ENCODE results near the gene LRRC2. TPM values are rescaled to one million over a fixed set of nuclear protein-coding genes. Genes with fewer than 3 reads are reported as not detected.
"Not testable (repeated sequence)": the region's sequence is repeated elsewhere in the genome, so short reads cannot be mapped to it uniquely, and the experiment has no call there.

The LRRC2 gene
- total RNA-seq, 8 experiments from 2014 or later, result 0.05 to 3.7 (median 0.60) TPM

DNA sequence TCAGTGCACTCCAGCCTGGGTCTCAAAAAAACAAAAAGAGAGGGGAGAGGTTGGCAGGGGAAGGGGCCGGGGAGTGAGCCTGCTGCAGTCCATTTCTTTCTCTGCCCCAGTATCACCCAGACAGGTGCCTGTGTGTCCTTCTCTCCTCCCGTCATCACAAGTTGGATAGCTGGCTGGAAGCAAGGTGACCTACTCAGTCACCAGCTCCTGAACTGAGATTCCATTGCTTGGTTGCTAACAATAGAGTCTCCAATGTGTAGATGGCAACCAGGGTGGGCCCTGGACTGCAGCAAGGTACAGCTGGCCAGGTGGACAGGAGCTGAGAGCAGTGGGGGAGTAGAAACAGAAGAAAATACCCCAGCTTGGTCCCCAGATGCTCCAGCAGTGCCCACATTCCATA lies 4.6 kb downstream of the LRRC2 start:
- Histone ChIP-seq H3K4me3 (no peak overlapping the region), H3K27ac (no peak overlapping the region), H3K4me1 (replicated peaks in 1 of 2) (peaks cover 8 to 27% of the 10 kb centered on the region in 2 donors)
- ATAC-seq (replicated peaks in 6 of 8), result no peak
- in situ Hi-C loops (cut with MboI; ENCODE audit: low pct_unique_long_range_greater_than_20kb in 2 of 9, low sequenced_read_pairs in 9 of 9, unreplicated experiment in 9 of 9), result no loop called here
- 92% methylated on average over 2 of the region's 2 CpGs; no CpG with 5 or more reads in 9 of the 10 experiments for WGBS, 10 experiments

DNA sequence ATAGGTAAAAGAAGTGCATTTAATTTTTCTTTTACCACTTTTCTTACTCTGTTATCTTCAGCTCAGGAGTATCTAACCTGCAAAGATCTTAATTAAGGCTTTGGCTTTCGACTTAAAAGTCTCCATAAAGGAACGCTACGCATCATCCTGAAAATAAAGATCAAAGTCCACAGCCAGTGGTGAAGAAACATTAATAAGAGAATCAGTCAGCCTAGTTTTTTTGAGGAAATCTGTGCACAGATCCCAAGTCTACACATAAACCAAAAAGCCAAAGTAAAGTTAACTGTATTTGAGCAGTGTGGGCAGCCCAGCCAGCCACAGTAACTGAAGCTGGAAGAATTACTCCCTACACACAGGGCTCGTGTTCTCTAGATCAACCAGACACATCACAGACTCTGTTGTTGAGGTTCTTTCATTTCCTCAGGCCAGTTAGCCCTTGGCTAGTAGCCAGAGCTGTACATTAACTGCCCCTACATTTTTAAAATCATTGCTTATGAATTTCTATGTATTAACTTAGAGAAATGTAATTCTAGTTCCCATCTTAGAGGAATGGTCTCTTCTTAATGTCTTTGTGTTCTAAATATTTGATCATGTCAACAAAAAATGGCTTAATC lies 6.9 kb downstream of the LRRC2 start:
- in situ Hi-C loops (cut with MboI; ENCODE audit: low pct_unique_long_range_greater_than_20kb in 2 of 9, low sequenced_read_pairs in 9 of 9, unreplicated experiment in 9 of 9), result no loop called here
- H3K4me3 ChIP-seq, result no peak overlapping the region
- no peak overlapping the region for H3K27ac ChIP-seq
- WGBS, 10 experiments, result 0 to 100% (median 85%) methylated on average over 1 to 4 of the region's 4 CpGs; no CpG with 5 or more reads in 1 of the 10 experiments
- ATAC-seq (replicated peaks in 6 of 8), result no peak
- H3K4me1 ChIP-seq (replicated peaks in 1 of 2), result peaks cover 6 to 10% of the 10 kb centered on the region in 2 donors

DNA sequence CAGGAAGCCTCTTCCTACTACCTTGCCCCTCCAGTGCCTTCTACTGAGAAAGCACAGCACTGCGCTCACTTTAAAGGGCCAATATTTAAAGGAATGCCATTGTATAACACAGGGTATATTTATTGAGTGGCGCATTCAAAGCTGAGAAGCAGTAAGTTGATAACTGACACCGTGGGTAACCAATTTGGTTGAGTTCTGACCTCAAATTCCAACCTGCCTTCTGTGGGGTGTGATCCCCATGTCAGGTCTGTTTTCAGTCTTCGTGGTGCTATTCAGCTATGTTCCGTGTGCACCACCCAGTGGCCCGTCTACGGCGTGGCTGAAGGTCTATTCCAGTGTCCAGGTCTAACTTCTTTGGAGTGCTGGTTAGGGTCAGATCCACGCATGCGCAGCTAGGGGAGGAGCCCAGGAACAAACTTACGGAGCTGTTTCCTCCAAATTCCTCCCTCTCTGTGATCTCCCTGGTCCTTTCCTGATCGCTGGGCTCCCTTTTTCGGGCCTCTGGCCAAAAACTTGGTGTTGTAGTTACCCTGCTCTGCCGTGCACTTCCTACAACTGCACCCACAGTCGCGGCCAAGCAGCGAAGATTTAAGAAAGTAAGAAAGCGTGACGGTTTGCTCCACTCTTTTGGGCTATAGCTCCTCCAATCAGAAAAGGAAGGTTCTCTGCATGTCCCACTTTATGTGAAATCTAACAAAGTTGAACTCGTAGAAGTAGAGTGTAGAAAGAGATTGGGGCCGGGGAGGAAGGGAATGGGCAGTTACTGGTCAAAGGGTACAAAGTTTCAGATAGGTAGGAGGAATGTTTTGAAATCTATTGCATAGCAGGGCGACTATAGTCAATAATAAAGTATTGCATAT lies 7.7 kb downstream of the LRRC2 start:
- in situ Hi-C loops (cut with MboI; ENCODE audit: low pct_unique_long_range_greater_than_20kb in 2 of 9, low sequenced_read_pairs in 9 of 9, unreplicated experiment in 9 of 9), result no loop called here
- Histone ChIP-seq H3K27ac (no peak overlapping the region), H3K4me3 (no peak overlapping the region), H3K4me1 (replicated peaks in 1 of 2) (peaks cover 6 to 10% of the 10 kb centered on the region in 2 donors)
- WGBS, 10 experiments, result 36 to 91% (median 75%) methylated on average over 2 to 13 of the region's 22 CpGs
- peak in 2 of 8 experiments; percentile 77 to 96 for ATAC-seq (replicated peaks in 6 of 8)

DNA sequence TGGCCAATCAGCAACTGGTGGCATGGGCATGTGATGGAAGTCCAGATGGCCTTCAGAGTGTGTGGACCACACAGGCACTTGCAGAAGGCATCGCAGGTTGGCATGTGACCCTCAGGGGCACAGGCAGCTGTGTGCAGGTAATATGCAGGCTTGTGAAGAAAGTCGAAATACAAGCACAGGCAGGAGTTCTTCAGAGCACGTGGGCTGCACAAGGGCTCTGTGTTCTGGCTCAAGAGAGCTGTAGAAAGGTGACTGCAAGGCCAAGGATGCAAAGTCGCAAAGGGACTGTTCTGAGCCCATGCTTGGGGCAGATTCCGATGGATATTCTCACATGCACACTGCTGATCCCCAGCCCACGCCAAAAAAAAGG lies 8.3 kb downstream of the LRRC2 start:
- Histone ChIP-seq H3K27ac (no peak overlapping the region), H3K4me1 (replicated peaks in 1 of 2) (peaks cover 6 to 10% of the 10 kb centered on the region in 2 donors), H3K4me3 (no peak overlapping the region)
- WGBS, 10 experiments, result 36 to 88% (median 75%) methylated on average over 3 to 4 of the region's 6 CpGs; no CpG with 5 or more reads in 6 of the 10 experiments
- ATAC-seq (replicated peaks in 6 of 8), result no peak
- in situ Hi-C loops (cut with MboI; ENCODE audit: low pct_unique_long_range_greater_than_20kb in 2 of 9, low sequenced_read_pairs in 9 of 9, unreplicated experiment in 9 of 9), result no loop called here

DNA sequence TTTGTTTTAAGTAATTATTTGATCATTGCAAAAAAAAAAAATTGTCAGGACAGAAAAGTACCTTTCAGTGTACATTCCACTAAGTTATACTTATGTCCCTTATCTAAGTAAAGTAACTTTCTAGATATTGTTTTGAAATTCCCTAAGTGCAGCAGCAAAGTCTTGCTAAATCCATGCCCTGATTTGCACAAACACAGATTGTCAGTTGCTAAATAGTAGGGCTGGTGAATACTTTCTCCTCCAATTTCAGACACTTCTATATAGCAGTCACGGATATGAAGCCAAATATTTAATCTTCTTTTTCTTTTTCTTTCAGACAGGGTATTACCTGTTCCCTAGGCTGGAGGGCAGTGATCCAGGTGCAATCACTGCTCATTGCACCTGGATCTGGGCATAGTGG lies 12.9 kb downstream of the LRRC2 start:
- H3K27ac ChIP-seq, result no peak overlapping the region
- in situ Hi-C loops (cut with MboI; ENCODE audit: low pct_unique_long_range_greater_than_20kb in 2 of 9, low sequenced_read_pairs in 9 of 9, unreplicated experiment in 9 of 9), result no loop called here
- WGBS, 10 experiments, result 0 to 50% (median 0%) methylated on average over 1 of the region's 1 CpG; no CpG with 5 or more reads in 4 of the 10 experiments
- no peak overlapping the region for H3K4me3 ChIP-seq
- no peaks in the 10 kb centered on the region for H3K4me1 ChIP-seq (replicated peaks in 1 of 2)
- ATAC-seq (replicated peaks in 6 of 8), result no peak

DNA sequence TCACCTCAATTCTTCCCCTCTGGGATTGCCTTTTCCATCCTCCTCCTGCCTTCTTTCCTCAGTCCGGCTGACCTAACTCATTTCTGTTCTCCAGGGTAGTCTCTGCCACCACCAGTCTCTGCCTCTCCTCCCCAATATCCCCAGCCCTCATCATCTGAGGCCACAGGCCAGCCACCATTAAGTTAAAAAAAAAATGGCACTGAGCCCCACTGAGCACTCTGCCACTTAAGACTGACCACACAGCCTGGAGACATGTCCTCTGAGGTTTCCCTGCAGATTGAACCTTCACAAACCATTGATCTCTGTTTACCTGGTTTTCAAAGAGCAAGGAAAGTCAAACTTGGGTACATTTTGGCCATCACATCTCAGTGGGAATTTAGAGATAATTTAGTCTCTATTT lies 13.6 kb downstream of the LRRC2 start:
- ATAC-seq (replicated peaks in 6 of 8), result no peak
- no peaks in the 10 kb centered on the region for H3K4me1 ChIP-seq (replicated peaks in 1 of 2)
- H3K4me3 ChIP-seq, result no peak overlapping the region
- H3K27ac ChIP-seq, result no peak overlapping the region
- in situ Hi-C loops (cut with MboI; ENCODE audit: low pct_unique_long_range_greater_than_20kb in 2 of 9, low sequenced_read_pairs in 9 of 9, unreplicated experiment in 9 of 9), result no loop called here
- WGBS, 10 experiments, result 75 to 100% (median 83%) methylated on average over 1 of the region's 1 CpG; no CpG with 5 or more reads in 7 of the 10 experiments

DNA sequence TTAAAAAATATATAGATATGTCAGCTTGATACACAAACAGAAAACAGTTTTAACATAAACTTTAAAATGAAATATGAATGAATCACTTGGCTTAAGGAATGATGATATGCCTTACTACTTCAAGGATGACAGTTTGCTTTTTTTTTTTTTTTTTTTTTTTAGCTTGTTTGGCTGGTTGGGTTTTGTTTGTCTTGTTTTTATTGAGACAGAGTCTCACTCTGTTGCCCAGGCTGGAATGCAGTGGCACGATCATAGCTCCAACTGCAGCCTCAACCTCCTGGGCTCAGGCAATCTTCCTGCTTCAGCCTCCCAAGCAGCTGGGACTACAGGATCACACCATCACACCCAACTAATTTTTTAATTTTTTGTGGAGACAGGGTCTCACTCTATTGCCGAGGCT lies 14.5 kb downstream of the LRRC2 start:
- no peak overlapping the region for H3K27ac ChIP-seq
- no peak overlapping the region for H3K4me3 ChIP-seq
- ATAC-seq (replicated peaks in 6 of 8), result no peak
- in situ Hi-C loops (cut with MboI; ENCODE audit: low pct_unique_long_range_greater_than_20kb in 2 of 9, low sequenced_read_pairs in 9 of 9, unreplicated experiment in 9 of 9), result no loop called here
- 29 to 100% (median 86%) methylated on average over 1 to 2 of the region's 2 CpGs; no CpG with 5 or more reads in 5 of the 10 experiments for WGBS, 10 experiments
- no peaks in the 10 kb centered on the region for H3K4me1 ChIP-seq (replicated peaks in 1 of 2)

DNA sequence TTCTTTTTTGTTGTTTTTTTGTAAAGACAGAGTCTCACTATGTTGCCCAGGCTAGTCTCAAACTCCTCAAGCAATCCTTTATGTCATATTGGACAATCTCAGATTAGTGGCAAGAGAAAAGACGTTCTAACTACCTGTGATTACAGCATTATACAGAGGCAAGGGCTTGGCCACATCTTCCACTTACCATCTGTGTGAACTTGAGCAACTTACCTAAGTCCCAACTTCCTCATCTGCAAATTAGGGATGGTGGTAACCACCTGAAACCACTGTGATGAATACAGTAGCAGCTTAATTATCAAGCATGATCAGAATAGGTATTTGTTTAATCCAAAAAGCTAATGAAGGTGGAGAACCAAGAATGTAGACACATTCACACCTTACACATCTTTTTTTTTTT lies 16.1 kb downstream of the LRRC2 start:
- no peak for ATAC-seq (replicated peaks in 6 of 8)

DNA sequence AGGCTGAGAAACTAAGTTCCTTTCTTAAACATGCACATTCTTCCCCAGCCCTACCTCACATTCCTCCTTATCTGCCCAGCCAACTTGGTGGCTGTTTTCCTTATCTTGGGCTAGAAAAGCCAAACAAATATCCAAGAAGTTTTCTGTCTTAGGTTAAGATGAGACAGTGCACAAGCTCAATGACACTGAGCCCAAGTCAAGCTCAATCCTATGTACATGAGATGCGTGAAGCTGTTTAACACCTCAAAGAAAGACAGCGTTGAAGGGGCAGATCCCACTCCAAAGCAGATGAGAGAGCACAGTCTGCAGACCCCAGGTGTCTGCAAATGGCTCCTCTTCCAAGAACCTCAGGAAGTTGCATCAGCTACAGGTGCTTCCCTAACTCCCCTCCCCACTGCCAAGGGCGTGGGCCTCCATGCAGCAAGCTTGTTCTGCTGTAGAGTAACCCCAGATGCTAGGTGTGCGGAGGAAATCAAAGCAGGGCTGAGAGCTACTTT lies 16.6 kb downstream of the LRRC2 start:
- in situ Hi-C loops (cut with MboI; ENCODE audit: low pct_unique_long_range_greater_than_20kb in 2 of 9, low sequenced_read_pairs in 9 of 9, unreplicated experiment in 9 of 9), result no loop called here
- no peak overlapping the region for H3K4me3 ChIP-seq
- WGBS, 10 experiments, result 29 to 63% (median 46%) methylated on average over 1 to 4 of the region's 4 CpGs; no CpG with 5 or more reads in 4 of the 10 experiments
- H3K27ac ChIP-seq, result no peak overlapping the region
- ATAC-seq (replicated peaks in 6 of 8), result no peak
- H3K4me1 ChIP-seq (replicated peaks in 1 of 2), result no peaks in the 10 kb centered on the region

More for the DNA sequence above, 16.1 kb downstream of the LRRC2 start:
- in situ Hi-C loops (cut with MboI; ENCODE audit: low pct_unique_long_range_greater_than_20kb in 2 of 9, low sequenced_read_pairs in 9 of 9, unreplicated experiment in 9 of 9), result no loop called here
- Histone ChIP-seq H3K27ac (no peak overlapping the region), H3K4me1 (replicated peaks in 1 of 2) (no peaks in the 10 kb centered on the region), H3K4me3 (no peak overlapping the region)
- WGBS, 10 experiments, result 0 to 100% (median 60%) methylated on average over 1 of the region's 1 CpG; no CpG with 5 or more reads in 1 of the 10 experiments

DNA sequence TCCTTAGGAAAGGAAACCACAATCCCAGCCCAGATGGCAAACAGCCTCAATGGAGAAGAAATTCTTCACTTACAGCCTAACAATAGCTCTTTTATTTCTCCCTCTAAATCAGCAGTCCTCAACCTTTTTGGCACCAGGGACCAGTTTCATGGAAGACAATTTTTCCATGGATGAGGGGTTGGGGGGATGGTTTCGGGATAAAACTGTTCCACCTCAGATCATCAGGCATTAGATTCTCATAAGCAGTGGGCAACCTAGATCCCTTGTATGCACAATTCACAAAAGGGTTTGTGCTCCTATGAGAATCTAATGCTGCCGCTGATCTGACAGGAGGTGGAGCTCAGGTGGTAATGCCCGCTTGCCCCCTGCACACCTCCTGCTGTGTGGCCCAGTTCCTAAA lies 17.5 kb downstream of the LRRC2 start:
- in situ Hi-C loops (cut with MboI; ENCODE audit: low pct_unique_long_range_greater_than_20kb in 2 of 9, low sequenced_read_pairs in 9 of 9, unreplicated experiment in 9 of 9); H3K4me1 ChIP-seq (replicated peaks in 1 of 2); H3K27ac ChIP-seq; H3K4me3 ChIP-seq; ATAC-seq (replicated peaks in 6 of 8): not testable (repeated sequence)
- 43 to 92% (median 83%) methylated on average over 1 to 3 of the region's 3 CpGs; no CpG with 5 or more reads in 2 of the 10 experiments for WGBS, 10 experiments

DNA sequence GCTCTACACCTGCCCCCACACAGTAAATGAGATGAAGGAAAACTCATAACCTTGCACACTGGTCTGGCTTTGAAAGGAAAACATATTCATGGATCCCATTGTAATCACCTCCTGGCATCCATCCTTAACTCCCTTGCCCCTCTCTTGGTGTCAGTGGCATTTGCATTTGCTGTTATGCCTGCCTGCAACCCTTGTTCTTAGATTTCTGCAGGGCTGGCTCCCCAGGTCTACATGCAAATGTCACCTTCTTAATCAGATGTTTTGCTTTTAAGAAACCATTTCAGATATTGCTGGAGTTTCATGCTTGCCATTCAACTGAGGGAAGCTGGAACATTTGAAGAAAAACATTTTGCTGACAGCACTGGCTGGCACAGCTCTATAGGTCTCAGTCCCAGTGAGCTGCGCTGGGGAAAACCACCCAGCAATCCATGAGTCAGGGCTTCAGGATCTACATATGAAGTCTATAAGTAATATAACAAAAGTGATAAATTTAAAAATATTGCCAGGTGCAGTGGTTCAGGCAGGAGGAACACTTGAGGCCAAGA lies 19.1 kb downstream of the LRRC2 start:
- in situ Hi-C loops (cut with MboI; ENCODE audit: low pct_unique_long_range_greater_than_20kb in 2 of 9, low sequenced_read_pairs in 9 of 9, unreplicated experiment in 9 of 9), result no loop called here
- no peak for ATAC-seq (replicated peaks in 6 of 8)

DNA sequence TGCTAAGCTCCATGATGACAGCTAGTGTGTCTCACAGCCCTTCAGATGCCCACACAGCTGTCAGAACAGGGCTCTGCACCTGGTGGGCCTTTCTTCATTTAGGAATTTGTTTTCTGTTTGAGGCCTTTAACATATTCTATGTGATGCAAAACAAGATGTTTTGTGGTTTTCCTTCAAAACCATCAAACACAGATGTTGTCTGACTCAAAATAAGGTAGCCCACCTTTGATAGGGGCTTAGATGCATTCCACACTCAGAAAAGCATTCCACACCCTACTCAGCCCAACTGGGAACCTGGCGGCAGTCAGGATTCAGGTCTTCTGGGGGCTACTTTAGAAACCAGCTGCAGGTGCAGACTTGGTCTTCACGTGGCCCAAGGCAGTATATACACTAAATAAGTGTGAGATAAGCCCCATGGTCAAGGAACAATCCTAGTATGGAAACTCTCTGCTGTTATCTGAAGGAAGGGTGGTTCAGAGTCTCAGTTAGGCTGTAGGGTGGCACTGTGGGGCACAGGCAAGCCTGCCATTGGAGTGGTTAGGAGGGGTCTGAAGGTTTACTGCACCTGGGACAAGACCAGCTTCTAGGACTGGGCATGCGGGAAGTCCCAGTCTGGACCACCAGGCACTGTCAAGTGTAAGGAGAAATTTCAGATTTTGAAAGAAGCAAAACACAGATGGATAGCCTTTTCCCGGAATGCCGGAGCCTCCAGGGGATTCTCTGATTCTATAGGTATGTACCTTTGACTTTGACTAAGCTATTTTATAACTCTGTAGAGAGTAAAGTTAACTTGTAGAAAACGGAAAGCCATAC lies 20.1 kb downstream of the LRRC2 start:
- Histone ChIP-seq H3K4me3 (no peak overlapping the region), H3K4me1 (replicated peaks in 1 of 2) (no peaks in the 10 kb centered on the region), H3K27ac (no peak overlapping the region)
- in situ Hi-C loops (cut with MboI; ENCODE audit: low pct_unique_long_range_greater_than_20kb in 2 of 9, low sequenced_read_pairs in 9 of 9, unreplicated experiment in 9 of 9), result no loop called here
- WGBS, 10 experiments, result 0 to 100% (median 67%) methylated on average over 1 to 6 of the region's 6 CpGs; no CpG with 5 or more reads in 1 of the 10 experiments
- no peak for ATAC-seq (replicated peaks in 6 of 8)

More for the DNA sequence above, 19.1 kb downstream of the LRRC2 start:
- 33 to 100% (median 82%) methylated on average over 1 of the region's 1 CpG; no CpG with 5 or more reads in 4 of the 10 experiments for WGBS, 10 experiments
- H3K4me3 ChIP-seq, result no peak overlapping the region
- H3K27ac ChIP-seq, result no peak overlapping the region
- no peaks in the 10 kb centered on the region for H3K4me1 ChIP-seq (replicated peaks in 1 of 2)
